HepG2 (cell line): Measurements from ENCODE around the gene SHBG. TPM values are rescaled to one million over a fixed set of nuclear protein-coding genes. Genes with fewer than 3 reads are reported as not detected.

Experiments used
- CBX2 ChIP-seq, 2 experiments: fragments of 200-600 bp in 1 of 2; sonication (generic); formaldehyde crosslinking in 1 of 2; IDR thresholded peaks; 2 replicates each; pipeline versions ENCODE4 v1.7.0 to v1.8.1; 2018 to 2022; ENCODE audit warnings: low read depth in 2 of 2, low read length in 1 of 2, mild to moderate bottlenecking in 1 of 2, missing genetic modification reagents in 1 of 2
- CC2D1A ChIP-seq: sonication (generic); formaldehyde crosslinking; IDR thresholded peaks from 2 replicates; pipeline ENCODE4 v1.8.1; 2023; ENCODE audit warnings: mild to moderate bottlenecking, missing genetic modification reagents
- ELF4 ChIP-seq: sonication (generic); formaldehyde crosslinking; IDR thresholded peaks from 2 replicates; pipeline ENCODE4 v1.5.0; 2020; ENCODE audit warnings: missing genetic modification reagents, mild to moderate bottlenecking, moderate library complexity, borderline replicate concordance
- HDAC1 ChIP-seq: sonication (generic); formaldehyde crosslinking; IDR thresholded peaks from 2 replicates; pipeline ENCODE4 v1.5.1; 2020; ENCODE audit warnings: mild to moderate bottlenecking, missing genetic modification reagents
- IRF2 ChIP-seq: IDR thresholded peaks from 2 replicates; pipeline ENCODE4 v1.6.1; 2018; ENCODE audit warnings: missing genetic modification reagents, missing compliant biosample characterization
- PLRG1 ChIP-seq: fragments of 450-650 bp; conservative IDR thresholded peaks from 2 replicates; pipeline ENCODE4 v1.6.1; 2016
- SMC3 ChIP-seq: IDR thresholded peaks from 2 replicates; pipeline ENCODE4 v1.6.1; 2011; ENCODE audit warnings: low read length, improper control_type of control experiment
- SOX5 ChIP-seq: IDR thresholded peaks from 2 replicates; pipeline ENCODE4 v1.6.1; 2016; ENCODE audit warnings: borderline replicate concordance
- TCF12 ChIP-seq, 2 experiments: fragments of 450-650 bp in 1 of 2; sonication (generic) in 1 of 2; formaldehyde crosslinking in 1 of 2; IDR thresholded peaks; 2 replicates each; pipeline versions ENCODE4 v1.6.1 to v1.8.0; 2017 to 2022; ENCODE audit warnings: antibody characterized with exemption in 1 of 2, mild to moderate bottlenecking in 1 of 2, missing genetic modification reagents in 1 of 2, moderate library complexity in 1 of 2
- ZEB1 ChIP-seq: IDR thresholded peaks from 2 replicates; pipeline ENCODE4 v1.6.1; 2012; ENCODE audit warnings: mild to moderate bottlenecking, low read depth, inconsistent platforms; ENCODE audit not compliant: insufficient replicate concordance
- ZMYM2 ChIP-seq: sonication (generic); formaldehyde crosslinking; IDR thresholded peaks from 2 replicates; pipeline ENCODE4 v1.8.0; 2022; ENCODE audit warnings: mild to moderate bottlenecking, missing genetic modification reagents
- ZNF3 ChIP-seq: IDR thresholded peaks from 2 replicates; pipeline ENCODE4 v1.7.0; 2017; ENCODE audit warnings: inconsistent platforms
- ZNF501 ChIP-seq: sonication (generic); formaldehyde crosslinking; IDR thresholded peaks from 2 replicates; pipeline ENCODE4 v1.5.1; 2020; ENCODE audit warnings: mild to moderate bottlenecking, moderate library complexity, missing genetic modification reagents
- ZNF572 ChIP-seq: sonication (generic); formaldehyde crosslinking; IDR thresholded peaks from 2 replicates; pipeline ENCODE4 v1.5.1; 2020; ENCODE audit warnings: mild to moderate bottlenecking, missing genetic modification reagents
- ZNF615 ChIP-seq: sonication (generic); formaldehyde crosslinking; IDR thresholded peaks from 2 replicates; pipeline ENCODE4 v1.5.0; 2020; ENCODE audit warnings: mild to moderate bottlenecking, missing genetic modification reagents, borderline replicate concordance
- ZNF776 ChIP-seq: sonication (generic); formaldehyde crosslinking; IDR thresholded peaks from 2 replicates; pipeline ENCODE4 v1.4.0; 2020; ENCODE audit warnings: mild to moderate bottlenecking, missing genetic modification reagents
- ZNF816 ChIP-seq: sonication (generic); formaldehyde crosslinking; IDR thresholded peaks from 2 replicates; pipeline ENCODE4 v1.8.0; 2022; ENCODE audit warnings: missing genetic modification reagents, mild to moderate bottlenecking, borderline replicate concordance
- ZSCAN9 ChIP-seq: IDR thresholded peaks from 2 replicates; pipeline ENCODE4 v1.6.1; 2016; ENCODE audit warnings: borderline replicate concordance
- polyA plus RNA-seq, 8 experiments: library from polyadenylated mRNA; depleted of rRNA in 3 of 8; stranded (reverse) in 7 of 8; unstranded in 1 of 8; fragments of >200 nt; fragmentation: Illumina TruSeq in 4 of 8; extraction: Trizol in 4 of 8; gene quantifications; 2 replicates each; pipeline versions ENCODE4 v1.2.1 to v1.2.3, GENCODE V29; 2011 to 2016; ENCODE audit warnings: low read depth in 4 of 8, missing spikeins in 1 of 8, mixed read lengths in 1 of 8; ENCODE audit not compliant: insufficient read depth in 1 of 8
- total RNA-seq, 5 experiments: library from RNA; depleted of rRNA; stranded (reverse); fragments of >200 nt; fragmentation: Illumina TruSeq; extraction: Trizol; gene quantifications; 2 replicates each; pipeline ENCODE4 v1.2.3, GENCODE V29; 2016; ENCODE audit warnings: low read depth in 1 of 5
- TF ChIP-seq, protein P1 (sequence below): IDR thresholded peaks from 2 replicates; pipeline ENCODE4 v1.6.1; 2012; ENCODE audit warnings: low read length, improper control_type of control experiment
- TF ChIP-seq, protein P2 (sequence below): sonication (generic); formaldehyde crosslinking; IDR thresholded peaks from 2 replicates; pipeline ENCODE4 v1.4.0; 2020; ENCODE audit warnings: mild to moderate bottlenecking, missing genetic modification reagents
- TF ChIP-seq, protein P3 (sequence below): sonication (generic); formaldehyde crosslinking; IDR thresholded peaks from 2 replicates; pipeline ENCODE4 v1.4.0; 2020; ENCODE audit warnings: missing genetic modification reagents
- TF ChIP-seq, protein P4 (sequence below): sonication (generic); formaldehyde crosslinking; conservative IDR thresholded peaks from 2 replicates; pipeline ENCODE4 v1.4.0; 2020; ENCODE audit warnings: missing genetic modification reagents
- TF ChIP-seq, protein P5 (sequence below): IDR thresholded peaks from 2 replicates; pipeline ENCODE4 v1.6.1; 2016; ENCODE audit warnings: missing genetic modification reagents, missing compliant biosample characterization
- TF ChIP-seq, protein P6 (sequence below): sonication (generic); formaldehyde crosslinking; IDR thresholded peaks from 2 replicates; pipeline ENCODE4 v1.4.0; 2020; ENCODE audit warnings: mild to moderate bottlenecking, missing genetic modification reagents, borderline replicate concordance

The SHBG gene
- total and polyA plus RNA-seq, 2 of the 13 experiments (the other 11 are each of a cell fraction or from before 2014, with no cell fraction given): 4.0 to 6.1 TPM

DNA sequence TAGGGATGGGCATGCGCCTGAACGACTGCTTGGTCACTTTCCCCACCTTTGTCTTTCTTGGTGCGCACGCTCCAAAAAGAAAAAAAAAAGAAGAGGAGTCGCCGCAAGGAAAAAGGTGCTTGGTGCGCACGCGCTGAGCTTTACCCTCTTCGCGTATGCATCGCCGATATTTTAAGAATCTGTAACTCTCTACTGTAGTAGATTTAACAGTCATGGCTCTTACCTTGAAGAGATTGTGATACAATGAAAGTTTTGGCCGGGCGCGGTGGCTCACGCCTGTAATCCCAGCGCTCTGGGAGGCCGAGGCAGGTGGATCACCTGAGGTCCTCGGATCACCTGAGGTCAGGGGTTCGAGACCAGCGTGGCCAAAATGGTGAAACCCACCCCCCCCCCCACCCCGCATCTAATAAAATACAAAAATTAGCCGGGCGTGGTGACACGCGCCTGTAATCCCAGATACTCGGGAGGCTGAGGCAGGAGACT is 14.6 kb upstream of the SHBG start (continued):
- TF ChIP-seq, protein P1, sequence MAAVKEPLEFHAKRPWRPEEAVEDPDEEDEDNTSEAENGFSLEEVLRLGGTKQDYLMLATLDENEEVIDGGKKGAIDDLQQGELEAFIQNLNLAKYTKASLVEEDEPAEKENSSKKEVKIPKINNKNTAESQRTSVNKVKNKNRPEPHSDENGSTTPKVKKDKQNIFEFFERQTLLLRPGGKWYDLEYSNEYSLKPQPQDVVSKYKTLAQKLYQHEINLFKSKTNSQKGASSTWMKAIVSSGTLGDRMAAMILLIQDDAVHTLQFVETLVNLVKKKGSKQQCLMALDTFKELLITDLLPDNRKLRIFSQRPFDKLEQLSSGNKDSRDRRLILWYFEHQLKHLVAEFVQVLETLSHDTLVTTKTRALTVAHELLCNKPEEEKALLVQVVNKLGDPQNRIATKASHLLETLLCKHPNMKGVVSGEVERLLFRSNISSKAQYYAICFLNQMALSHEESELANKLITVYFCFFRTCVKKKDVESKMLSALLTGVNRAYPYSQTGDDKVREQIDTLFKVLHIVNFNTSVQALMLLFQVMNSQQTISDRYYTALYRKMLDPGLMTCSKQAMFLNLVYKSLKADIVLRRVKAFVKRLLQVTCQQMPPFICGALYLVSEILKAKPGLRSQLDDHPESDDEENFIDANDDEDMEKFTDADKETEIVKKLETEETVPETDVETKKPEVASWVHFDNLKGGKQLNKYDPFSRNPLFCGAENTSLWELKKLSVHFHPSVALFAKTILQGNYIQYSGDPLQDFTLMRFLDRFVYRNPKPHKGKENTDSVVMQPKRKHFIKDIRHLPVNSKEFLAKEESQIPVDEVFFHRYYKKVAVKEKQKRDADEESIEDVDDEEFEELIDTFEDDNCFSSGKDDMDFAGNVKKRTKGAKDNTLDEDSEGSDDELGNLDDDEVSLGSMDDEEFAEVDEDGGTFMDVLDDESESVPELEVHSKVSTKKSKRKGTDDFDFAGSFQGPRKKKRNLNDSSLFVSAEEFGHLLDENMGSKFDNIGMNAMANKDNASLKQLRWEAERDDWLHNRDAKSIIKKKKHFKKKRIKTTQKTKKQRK: no peak
- no peak for TF ChIP-seq IRF2
- TF ChIP-seq PLRG1: no peak
- TF ChIP-seq, protein P2, sequence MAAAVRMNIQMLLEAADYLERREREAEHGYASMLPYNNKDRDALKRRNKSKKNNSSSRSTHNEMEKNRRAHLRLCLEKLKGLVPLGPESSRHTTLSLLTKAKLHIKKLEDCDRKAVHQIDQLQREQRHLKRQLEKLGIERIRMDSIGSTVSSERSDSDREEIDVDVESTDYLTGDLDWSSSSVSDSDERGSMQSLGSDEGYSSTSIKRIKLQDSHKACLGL (CRISPR knock-in tag): no peak
- no peak for TF ChIP-seq TCF12 (IDR thresholded peaks at IDR 0.05)
- TF ChIP-seq TCF12 (CRISPR knock-in tag; IDR thresholded peaks at IDR 0.05): no peak; the same call in 1 of the 2 replicates
- TF ChIP-seq, protein P3, sequence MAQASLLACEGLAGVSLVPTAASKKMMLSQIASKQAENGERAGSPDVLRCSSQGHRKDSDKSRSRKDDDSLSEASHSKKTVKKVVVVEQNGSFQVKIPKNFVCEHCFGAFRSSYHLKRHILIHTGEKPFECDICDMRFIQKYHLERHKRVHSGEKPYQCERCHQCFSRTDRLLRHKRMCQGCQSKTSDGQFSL (CRISPR knock-in tag): peak; percentile 80; the same call in 1 of the 2 replicates
- TF ChIP-seq ZNF3 (CRISPR knock-in tag): no peak
- TF ChIP-seq ZMYM2 (CRISPR knock-in tag): no peak
- TF ChIP-seq, protein P4, sequence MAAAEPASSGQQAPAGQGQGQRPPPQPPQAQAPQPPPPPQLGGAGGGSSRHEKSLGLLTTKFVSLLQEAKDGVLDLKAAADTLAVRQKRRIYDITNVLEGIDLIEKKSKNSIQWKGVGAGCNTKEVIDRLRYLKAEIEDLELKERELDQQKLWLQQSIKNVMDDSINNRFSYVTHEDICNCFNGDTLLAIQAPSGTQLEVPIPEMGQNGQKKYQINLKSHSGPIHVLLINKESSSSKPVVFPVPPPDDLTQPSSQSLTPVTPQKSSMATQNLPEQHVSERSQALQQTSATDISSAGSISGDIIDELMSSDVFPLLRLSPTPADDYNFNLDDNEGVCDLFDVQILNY (CRISPR knock-in tag): no peak
- TF ChIP-seq ZNF501 (CRISPR knock-in tag): 0 out of 2 replicates have a peak, but pooled peaks have one; percentile 25
- no peak for TF ChIP-seq CC2D1A (CRISPR knock-in tag)
- TF ChIP-seq SOX5 (CRISPR knock-in tag): peak; percentile 46; the same call in 1 of the 2 replicates
- TF ChIP-seq ZEB1: no peak
- TF ChIP-seq ZNF816: no peak
- TF ChIP-seq, protein P5, sequence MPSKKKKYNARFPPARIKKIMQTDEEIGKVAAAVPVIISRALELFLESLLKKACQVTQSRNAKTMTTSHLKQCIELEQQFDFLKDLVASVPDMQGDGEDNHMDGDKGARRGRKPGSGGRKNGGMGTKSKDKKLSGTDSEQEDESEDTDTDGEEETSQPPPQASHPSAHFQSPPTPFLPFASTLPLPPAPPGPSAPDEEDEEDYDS (CRISPR knock-in tag): 0 out of 2 replicates have a peak, but pooled peaks have one; percentile 4
- no peak for TF ChIP-seq SMC3
- TF ChIP-seq ZNF615 (CRISPR knock-in tag): no peak
- no peak for TF ChIP-seq ELF4 (CRISPR knock-in tag)
- TF ChIP-seq ZNF572 (CRISPR knock-in tag): no peak
- TF ChIP-seq, protein P6, sequence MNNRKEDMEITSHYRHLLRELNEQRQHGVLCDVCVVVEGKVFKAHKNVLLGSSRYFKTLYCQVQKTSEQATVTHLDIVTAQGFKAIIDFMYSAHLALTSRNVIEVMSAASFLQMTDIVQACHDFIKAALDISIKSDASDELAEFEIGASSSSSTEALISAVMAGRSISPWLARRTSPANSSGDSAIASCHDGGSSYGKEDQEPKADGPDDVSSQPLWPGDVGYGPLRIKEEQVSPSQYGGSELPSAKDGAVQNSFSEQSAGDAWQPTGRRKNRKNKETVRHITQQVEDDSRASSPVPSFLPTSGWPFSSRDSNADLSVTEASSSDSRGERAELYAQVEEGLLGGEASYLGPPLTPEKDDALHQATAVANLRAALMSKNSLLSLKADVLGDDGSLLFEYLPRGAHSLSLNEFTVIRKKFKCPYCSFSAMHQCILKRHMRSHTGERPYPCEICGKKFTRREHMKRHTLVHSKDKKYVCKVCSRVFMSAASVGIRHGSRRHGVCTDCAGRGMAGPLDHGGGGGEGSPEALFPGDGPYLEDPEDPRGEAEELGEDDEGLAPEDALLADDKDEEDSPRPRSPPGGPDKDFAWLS (CRISPR knock-in tag): no peak
- TF ChIP-seq ZSCAN9 (CRISPR knock-in tag): 0 out of 2 replicates have a peak, but pooled peaks have one; percentile 10
- TF ChIP-seq HDAC1: peak; percentile 43; the same call in 1 of the 2 replicates
- no peak for TF ChIP-seq ZNF776 (CRISPR knock-in tag)
- no peak for TF ChIP-seq CBX2 (IDR thresholded peaks at IDR 0.05; ENCODE audit: low read depth, low read length)
- no peak for TF ChIP-seq CBX2 (CRISPR knock-in tag; IDR thresholded peaks at IDR 0.05; ENCODE audit: low read depth)
